RCC 7860 (cell line): ENCODE data around the gene SNAP91.
"Not testable (repeated sequence)": the region's sequence is repeated elsewhere in the genome, so short reads cannot be mapped to it uniquely, and the experiment has no call there.

Source experiments
- DNase-seq: peaks from one replicate; pipeline ENCODE4 v3.0.0-alpha.2; 2015; ENCODE audit warnings: low spot score
- FAIRE-seq: peaks from 2 replicates; lab custom pipeline; 2012; peaks lifted over from hg19 to GRCh38; lab: Jason Lieb, UNC

The SNAP91 gene, protein sequence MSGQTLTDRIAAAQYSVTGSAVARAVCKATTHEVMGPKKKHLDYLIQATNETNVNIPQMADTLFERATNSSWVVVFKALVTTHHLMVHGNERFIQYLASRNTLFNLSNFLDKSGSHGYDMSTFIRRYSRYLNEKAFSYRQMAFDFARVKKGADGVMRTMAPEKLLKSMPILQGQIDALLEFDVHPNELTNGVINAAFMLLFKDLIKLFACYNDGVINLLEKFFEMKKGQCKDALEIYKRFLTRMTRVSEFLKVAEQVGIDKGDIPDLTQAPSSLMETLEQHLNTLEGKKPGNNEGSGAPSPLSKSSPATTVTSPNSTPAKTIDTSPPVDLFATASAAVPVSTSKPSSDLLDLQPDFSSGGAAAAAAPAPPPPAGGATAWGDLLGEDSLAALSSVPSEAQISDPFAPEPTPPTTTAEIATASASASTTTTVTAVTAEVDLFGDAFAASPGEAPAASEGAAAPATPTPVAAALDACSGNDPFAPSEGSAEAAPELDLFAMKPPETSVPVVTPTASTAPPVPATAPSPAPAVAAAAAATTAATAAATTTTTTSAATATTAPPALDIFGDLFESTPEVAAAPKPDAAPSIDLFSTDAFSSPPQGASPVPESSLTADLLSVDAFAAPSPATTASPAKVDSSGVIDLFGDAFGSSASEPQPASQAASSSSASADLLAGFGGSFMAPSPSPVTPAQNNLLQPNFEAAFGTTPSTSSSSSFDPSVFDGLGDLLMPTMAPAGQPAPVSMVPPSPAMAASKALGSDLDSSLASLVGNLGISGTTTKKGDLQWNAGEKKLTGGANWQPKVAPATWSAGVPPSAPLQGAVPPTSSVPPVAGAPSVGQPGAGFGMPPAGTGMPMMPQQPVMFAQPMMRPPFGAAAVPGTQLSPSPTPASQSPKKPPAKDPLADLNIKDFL

DNA sequence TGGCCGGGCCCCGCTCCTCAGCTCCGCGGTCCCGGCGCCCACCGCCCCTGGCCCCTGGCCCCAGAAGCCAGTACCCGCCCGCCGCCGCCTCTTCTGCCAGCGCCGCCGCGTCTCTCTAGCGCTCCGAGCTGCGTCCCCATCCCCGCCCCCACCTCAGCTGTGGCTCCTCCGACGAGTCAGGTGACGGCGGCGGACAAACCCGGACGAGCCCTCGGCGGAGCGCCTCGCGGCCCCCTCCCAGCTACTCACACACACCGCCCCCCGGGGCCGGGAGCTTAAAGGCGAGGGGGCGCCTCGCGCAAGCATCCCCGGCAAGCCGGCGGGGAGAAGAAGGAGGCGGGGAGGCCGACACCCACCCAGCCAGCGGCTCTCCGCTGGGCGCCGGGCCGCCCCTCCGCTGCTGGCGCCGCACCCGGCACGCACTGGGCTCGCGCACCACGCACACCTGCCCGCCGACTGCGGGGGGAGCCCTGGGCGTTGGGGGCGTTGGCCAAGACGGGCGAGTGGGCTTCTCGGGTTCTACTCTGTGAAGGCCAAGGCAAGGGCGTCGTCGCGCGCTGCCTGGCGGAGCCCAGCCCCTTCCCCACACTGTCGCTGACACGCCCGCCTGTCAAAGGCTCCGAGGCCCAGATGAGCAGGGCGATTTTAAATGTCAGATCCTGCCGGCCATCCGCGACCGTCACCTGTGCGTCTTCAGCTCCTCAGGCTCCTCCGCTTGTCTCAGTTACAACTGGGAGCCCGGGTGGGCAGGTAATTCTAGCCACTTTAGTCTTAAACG lies at the start of gene SNAP91:
Gene SNAP91 (minus strand): TSS at position 132 of the 778 bp plus-strand sequence. CDS start 1,174 bp downstream, outside the sequence.
- DNase-seq (no peak), FAIRE-seq (no peak)

DNA sequence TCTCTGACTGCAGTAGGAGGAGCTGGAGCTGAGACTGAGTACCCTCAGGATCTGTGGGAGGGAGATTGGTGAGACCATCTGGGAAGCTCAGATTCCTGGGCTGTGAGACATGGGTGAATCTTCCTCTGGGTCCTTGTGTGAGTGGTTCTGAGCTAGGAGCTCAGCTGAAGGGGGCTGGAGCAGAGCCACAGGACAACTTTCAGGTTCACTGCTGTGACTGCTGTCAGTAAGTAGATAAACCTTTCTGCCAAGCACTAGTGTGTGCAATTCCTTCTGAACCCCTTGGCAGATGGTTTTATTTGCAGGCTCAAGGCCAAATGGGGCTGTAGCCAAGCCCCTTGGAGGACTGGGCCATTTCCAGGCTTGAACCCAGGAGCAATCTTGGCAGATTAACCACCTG lies 49.6 kb upstream of the SNAP91 start:
- FAIRE-seq (no peak), DNase-seq (no peak)

DNA sequence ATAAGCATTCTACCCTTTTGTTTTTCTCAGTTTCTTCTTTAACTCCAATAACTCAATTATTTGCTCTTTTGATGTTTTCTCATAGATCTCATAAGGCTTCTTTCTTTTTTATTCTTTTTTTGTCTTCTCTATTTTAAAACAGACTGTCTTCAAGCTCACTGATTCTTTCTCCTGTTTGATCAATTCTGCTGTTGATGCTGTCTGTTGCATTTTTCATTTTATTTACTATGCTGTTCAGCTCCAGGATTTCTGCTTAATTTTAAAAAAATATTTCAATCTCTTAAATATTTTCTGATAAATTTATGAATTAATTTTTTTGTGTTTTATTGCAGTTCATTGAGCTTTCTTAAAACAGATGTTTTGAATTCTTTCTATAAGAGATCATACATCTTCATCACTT lies 48.1 kb upstream of the SNAP91 start:
- FAIRE-seq = no peak
- no peak for DNase-seq

DNA sequence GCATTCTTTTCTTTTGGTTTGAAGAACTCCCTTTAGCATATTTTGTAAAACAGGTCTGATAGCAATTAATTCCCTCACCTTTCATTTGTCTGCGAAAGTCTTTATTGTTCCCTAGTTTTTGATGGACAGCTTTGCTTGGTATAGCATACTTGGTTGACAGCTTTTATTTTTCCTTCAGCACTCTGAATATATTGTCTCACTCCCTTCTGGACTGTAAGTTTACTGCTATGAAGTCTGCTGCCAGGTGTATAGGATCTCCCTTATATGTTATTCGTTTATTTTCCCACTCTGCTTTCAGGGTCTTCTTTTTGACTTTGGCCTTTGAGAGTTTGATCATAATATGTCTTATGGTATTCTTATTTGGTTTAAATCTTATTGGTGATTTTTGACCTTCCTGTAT lies 47.7 kb upstream of the SNAP91 start:
- FAIRE-seq (no peak), DNase-seq (no peak)

DNA sequence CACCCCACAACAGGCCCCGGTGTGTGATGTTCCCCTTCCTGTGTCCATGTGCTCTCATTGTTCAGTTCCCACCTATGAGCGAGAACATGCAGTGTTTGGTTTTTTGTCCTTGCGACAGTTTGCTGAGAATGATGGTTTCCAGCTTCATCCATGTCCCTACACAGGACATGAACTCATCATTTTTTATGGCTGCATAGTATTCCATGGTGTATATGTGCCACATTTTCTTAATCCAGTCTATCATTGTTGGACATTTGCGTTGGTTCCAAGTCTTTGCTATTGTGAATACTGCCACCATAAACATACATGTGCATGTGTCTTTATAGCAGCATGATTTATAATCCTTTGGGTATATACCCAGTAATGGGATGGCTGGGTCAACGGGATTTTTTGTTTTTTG lies 43.5 kb upstream of the SNAP91 start:
- FAIRE-seq, DNase-seq: not testable (repeated sequence)

DNA sequence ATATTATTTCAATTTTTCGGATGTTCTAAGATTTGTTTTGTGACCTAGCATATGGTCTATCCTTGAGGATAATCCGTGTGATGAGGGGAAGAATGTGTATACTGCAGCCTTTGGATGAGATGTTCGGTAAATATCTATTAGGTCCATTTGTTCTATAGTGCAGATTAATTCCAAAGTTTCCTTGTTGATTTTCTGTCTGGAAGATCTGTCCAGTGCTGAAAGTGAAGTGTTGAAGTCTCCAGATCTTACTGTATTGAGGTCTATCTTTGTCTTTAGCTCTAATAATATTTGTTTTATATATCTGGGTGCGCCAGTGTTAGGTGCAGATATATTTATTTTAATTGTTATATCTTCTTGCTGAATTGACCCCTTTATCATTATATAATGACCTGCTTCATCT lies 32.2 kb upstream of the SNAP91 start:
- FAIRE-seq = no peak
- DNase-seq = no peak

DNA sequence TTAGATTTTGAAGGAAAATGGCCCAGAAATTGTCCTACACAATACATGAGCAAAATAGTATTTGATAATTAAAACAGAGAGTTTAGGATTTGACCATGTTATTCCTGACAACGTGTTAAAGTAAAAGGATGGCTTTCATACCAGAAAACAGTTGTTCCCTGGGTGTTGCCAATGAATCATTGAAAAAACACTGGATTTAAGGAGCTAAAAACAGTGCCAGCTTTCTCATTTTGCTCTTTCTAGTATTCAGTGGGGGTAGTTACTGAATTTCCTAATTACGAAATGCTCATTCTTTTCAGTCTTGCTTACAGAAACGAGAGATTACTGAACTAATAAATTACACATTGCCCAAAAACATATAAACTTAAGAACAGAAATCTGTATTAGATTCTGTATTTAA lies 26.6 kb upstream of the SNAP91 start:
- no peak for FAIRE-seq
- DNase-seq = no peak

DNA sequence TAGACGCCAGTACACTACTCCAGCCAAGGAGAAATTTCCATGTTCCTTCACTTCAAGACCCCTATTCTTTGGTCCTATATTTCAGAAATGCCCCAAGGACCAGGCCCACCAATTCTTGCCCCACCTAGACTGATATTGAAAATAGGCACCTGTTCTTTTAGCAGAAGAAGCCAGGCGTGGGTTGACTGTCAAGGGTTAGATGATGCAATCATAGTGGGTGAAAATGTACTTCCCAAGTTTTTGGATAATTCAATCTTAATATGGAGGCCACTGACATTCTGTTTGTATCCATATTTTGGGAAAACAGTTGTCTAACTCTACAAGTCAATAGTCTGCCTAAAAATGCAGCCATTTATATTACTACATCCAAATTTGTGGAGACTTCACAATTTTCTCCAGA lies 21.0 kb upstream of the SNAP91 start:
- FAIRE-seq (no peak), DNase-seq (no peak)

DNA sequence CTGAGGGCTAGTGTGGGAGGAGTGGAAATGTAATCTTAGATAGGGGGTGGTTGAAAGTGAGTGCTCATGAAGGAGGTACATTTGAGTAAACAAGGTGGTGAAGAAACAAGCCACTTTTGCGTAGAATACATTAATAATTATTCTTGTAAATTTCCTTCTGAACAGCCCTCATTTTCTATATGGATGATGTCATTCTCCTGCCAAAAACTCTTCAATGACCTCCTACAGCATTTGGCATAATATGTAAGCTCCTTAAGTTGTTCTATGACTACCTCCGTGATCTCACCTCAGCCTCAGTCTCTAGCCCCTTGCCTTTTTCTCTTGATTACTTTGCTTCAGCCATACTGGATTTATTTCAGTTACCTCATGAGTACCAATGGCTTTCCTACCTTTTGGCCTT lies 14.0 kb upstream of the SNAP91 start:
- DNase-seq (no peak), FAIRE-seq (no peak)

DNA sequence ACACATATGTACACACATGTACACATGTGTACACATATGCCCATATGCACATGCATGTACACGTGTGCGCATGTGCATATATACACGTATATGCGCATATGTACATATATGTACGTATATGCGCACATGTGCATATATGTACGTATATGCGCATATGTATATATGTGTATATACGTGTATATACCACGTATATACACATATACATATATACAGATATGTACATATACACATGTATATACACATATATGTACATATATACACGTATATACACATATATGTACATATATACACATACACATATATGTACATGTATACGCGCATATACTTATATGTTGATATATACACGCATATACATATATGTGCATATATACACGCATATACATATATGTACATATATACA lies 8.9 kb upstream of the SNAP91 start:
- FAIRE-seq (no peak), DNase-seq (no peak)

DNA sequence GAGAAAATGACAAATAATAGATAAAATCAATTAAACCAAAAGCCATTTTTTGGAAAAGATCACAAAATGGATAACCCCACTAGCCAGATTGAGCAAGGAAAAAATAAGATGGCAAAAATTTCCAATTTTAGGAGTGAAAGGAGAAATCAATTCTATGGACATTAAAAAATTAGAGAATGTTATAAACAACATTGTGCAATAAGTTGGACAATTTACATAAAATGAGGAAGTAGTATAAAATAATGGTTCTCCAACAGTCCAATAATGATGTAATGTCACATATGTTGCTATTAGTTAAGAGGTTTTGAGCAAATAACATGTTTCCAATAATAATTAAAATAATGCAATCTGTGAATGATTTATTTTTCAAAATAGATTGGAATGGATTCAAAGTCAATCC lies 3.1 kb upstream of the SNAP91 start:
- no peak for DNase-seq
- no peak for FAIRE-seq

DNA sequence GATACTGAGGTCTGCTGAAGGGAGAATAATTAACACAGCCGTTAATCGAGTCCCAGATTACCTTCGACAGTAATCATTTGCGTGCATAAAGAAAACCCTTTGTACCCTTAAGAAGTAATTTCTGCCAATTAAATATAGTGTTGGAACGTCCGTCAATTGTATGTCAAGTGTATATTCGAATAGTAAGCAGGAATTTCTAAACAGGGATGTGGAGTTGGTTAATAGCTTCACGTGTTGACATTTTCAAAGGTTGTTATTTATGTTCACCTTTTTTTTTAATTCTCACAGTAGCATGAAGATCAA lies 798 bp upstream of the SNAP91 start:
- no peak for DNase-seq
- no peak for FAIRE-seq

DNA sequence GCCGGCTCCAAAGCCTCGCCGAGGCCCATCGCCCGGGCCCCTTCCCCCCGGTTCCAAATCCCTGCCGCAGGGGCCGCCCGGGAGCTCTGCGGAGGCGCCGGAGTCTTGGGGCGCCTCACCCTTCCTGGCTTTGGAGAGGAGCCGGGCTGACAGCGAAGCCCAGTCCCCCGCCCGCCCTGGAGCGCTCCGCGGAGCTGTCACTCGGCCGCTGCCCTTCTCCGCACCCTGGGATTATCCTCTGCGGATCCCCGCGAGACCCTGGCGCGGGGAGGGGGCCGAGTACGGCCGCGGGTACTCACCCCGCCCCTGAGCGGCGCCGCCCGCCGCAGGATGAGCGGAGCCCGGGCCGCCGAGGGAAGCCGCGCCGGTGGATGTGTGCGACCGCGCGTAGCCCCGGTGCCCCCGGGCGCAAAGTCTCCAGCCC lies 343 bp downstream of the SNAP91 start:
- FAIRE-seq (no peak), DNase-seq (no peak)

DNA sequence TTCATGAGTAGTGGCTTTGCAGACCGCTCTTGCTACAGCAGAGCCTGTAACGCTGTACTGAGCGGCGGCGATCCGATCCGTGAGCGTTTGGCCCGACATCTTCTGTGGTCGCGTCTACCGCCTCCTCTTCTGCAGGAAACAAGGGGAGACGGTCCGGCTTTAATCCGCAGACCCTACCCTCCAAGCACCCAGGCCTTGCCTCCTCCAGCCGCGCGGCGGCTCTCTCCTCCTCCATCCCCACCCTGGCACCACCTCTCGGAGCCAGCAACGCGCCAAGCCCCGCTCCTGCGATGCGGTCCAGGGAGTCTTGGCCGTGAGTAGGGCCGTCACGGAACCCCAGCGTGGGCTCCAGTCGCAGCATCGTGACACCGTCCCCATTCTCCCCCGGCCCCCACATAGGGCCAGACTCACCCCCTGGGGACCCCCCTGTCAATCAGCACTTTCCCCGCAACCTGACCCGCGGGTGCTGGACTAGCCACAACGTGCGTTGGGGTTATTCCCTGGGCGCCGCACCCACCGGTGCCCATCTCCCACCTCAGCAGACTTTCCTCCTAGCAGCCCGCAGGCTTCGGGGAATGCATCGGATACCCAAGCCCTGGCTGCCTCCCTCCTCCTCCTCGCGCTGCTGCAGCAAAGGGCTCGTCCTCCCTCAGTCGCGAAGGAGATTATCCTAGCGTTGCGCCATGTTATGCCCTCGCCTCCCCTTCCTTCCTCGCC lies 914 bp downstream of the SNAP91 start:
- FAIRE-seq (no peak), DNase-seq (no peak)

DNA sequence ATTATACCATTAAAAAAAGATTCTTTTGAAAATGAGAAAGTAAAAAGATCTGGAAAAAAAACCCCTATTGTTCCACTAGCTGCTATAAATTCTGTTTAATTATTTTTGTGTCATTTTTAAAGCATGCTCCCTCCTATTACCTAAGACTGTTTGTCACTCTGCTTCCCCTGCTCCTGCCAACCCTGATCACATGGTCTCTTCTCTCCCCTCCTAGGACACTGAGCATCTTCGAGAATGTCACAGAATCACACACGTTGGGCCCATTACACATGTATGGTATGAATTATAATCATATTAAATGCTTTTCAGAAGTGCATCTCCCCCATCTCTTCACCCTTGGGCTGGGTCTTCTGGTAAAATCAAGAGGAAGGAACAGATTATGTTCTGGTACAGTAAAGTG lies 6.2 kb downstream of the SNAP91 start:
- DNase-seq (no peak), FAIRE-seq (no peak)

DNA sequence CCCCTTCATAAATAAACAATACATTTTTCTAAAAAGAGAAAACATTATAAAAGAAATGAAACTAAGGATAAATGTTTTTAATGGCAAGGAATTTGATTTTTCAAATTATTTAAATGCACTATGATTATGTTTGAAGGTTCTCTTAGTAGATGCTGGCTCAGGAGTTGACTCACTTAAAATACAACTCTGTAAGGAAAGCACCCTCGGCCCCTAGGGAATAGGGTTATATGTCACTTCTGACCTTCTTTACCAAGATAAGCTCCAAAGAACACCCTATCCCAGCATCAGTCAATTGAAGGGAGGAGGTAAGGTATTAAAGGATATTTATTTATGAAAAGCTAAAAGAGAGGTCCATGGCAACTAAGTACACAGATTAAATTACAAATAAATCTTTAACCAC lies 6.8 kb downstream of the SNAP91 start:
- DNase-seq (no peak), FAIRE-seq (no peak)

DNA sequence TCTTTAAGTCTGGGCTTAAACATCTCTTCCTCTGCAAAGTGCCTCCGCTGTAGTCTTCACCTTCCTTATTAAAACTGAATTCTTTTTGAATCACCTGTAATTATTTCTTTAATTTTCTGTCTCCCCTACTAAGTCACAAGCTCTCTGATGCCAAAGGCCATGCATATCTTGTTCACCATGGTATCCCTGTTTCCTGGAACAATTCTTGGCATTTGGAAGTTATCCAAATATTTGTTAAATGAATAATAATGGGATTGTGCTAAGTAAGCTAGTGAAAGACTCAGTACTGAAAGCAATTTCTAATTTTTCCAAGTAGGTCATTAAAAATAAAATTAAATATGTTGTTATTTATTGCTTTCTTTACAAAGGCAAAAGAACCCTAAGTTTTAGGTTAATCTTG lies 12.2 kb downstream of the SNAP91 start:
- FAIRE-seq (no peak), DNase-seq (no peak)

DNA sequence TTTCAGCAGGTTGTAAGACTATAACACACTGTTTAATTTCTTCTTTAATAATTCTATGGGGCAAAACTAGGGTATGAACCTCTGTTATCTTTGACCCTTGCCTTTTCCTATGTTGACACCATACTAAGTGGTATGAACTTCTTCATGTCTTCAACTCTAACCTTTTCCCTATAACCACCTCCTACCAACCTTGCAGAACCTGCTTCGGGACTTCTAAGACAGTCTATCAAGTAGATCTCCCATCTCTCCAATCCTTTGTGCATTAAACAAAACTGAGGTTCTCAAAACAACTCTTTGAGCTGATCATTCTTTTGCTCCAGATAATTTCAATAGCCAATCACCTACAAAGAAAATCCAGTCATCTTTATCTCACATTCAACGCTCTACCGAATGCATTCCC lies 23.4 kb downstream of the SNAP91 start:
- no peak for FAIRE-seq
- DNase-seq = no peak

DNA sequence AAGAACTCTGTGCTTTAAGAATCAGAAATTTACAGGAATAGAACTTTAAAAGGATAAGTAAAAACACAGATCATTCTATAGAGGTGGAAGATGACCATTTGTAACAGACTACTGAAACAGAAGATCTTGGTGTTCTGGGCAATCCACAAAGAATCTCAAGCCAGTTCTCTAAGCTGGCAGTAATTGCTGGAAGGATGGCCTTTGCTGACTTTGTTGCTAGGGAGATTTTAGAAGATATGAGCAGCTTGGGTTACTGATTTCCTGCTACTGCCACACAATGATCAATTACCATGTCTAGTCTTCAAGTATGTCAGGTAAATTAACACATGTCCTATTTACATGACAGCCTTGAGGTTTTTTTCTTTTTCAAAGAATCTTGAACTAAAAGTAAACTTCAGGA lies 31.1 kb downstream of the SNAP91 start:
- DNase-seq (no peak), FAIRE-seq (no peak)

DNA sequence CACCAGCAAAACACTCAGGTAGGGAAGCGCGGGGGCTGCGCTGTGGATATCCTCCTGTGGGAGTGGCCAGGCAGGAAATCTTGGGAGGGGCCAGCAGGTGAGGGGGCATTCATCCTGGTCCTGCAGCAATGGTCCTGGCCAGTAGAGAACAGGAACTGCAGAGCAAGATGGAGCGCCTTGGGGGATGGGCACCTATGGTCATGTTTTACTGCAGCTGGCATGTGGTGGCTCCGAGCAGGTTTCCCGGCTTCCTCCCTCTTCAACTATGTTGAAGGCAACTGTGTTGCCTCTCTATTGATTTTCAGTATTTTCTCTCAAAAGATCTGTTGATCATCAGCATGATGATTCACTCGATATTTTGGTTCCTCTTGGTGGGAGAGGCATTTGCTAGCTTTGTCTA lies 70.9 kb downstream of the SNAP91 start:
- FAIRE-seq (no peak), DNase-seq (no peak)

DNA sequence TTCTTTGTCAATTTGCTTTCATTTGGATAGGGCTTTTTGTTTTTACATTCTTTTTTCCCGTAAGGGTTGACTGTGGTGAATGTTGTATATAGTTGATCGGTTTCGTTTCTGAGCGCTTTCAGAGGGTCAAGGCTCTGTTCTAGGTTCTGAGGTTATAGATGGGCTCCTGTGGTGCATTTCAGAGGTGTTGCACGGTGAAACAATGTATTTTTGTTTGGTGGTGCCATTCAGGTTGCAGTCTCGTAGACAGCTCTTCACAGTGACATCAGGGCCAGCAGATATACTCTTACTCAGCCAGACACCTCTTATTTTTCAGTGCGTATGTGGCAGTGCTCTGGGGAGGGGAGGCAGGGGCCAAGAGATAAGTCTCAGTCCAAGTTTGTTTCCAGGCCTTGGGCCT lies 72.1 kb downstream of the SNAP91 start:
- DNase-seq (no peak), FAIRE-seq (no peak)
